Activated effector memory CD4-positive, alpha-beta T cell treated with Interleukin-2 at 50 U/mL for 16 hours (primary cell): ENCODE data around the gene TRAPPC14.

ENCODE experiments used
- DNase-seq: peaks from one replicate; pipeline ENCODE4 v3.0.0-alpha.2; 2020

TRAPPC14 gene

GRCh38 chr7:100171840-100172239 is 13.3 kb upstream of the TRAPPC14 start:
- DNase-seq, result no peak

DNA sequence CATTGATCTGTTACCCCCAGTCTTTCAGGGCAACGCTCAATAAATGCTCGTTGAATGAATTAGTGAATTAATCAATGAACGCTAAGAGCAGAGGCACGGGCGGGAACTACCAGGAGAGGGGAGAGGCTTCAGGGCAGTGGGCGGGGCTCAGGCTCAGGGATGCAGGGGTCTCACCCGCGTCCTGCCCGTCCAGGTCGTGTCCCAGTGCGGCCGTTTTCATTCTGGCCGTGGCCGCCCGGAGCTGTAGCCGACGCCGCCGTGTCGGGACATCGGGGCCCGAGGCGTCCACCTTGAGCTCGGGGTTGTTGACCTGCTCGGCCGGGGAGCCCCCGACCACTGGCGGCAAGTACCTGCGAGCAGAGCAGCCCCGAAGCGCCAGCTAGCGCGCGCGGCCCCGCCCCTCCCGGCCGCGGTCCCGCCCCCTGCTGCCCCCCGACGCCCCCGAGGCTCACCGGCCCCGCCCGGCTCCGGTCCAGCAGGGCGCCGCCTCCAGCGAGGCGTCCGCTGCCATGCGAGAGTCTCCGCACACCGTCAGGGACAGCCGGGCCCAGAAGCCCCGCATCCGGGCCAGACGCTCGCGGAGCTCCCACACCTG is 12.7 kb upstream of the TRAPPC14 start:
- DNase-seq, result no peak

GRCh38 chr7:100170101-100170897 is 11.8 kb upstream of the TRAPPC14 start:
- no peak for DNase-seq

GRCh38 chr7:100169147-100169850 is 10.8 kb upstream of the TRAPPC14 start:
- DNase-seq, result no peak

DNA sequence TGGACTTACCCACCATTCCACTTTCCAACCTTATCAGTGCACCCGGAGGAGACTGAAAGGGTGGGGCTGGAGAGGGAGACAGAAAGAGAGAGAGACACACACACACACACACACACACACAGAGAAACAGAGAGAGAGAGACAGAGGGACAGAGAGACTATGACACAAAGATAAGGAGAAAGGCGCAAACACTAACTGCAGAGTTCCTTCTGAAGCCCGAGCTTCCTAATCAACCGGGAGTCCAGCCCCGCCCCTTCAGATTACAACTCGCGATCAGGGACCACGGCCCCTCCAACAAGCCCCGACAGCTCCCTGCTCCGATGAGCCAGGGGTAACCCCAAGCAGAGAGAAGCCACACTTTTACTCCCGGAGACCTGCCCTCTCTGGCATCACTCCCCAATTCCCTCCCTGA is 9.4 kb upstream of the TRAPPC14 start:
- DNase-seq, result no peak

DNA sequence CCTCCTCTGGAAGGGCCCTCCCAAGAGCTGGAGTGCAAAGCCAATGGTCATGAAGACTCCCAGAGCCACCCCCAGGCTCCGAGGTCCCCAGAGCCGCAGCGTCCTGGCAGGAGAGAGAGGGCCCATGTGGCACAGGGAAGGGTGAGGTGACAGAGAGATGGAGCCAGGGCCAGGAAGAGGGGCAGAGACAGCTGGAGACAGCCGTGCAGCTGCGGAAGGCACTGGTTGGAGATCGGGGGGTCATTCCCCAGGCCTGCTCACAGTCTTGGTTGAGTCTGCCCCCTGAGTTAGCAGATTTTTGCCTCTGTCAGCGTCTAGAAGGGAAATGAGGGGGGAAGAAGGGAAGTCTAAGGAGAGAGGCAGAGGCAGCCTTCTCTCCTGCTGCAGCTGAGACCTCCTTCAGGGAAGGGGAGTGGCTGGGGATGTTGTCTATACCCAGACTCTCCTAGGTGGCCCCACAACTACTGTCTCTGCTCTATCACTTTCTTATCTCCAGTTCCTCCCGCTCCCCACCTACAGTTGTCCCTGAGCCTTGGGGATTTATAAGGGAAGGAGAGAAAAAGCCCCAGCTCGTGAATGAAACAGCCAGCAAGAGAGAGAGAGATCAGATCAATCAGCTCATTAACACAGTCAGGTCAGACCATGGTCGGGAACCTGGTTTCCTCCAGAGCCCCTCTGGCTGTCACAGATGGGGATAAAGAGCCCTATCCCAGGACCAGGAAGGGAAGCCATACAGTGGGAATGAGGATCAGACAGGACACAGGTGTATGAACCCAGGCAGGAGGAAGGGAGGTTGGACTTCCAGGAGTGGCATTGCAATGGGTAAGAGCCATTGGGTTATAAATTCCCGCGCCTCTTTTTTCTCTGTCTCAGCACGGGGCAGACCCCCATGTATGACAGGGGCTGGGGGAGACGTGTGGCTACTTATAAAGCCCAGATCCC is 8.7 kb upstream of the TRAPPC14 start:
- DNase-seq, result no peak

DNA sequence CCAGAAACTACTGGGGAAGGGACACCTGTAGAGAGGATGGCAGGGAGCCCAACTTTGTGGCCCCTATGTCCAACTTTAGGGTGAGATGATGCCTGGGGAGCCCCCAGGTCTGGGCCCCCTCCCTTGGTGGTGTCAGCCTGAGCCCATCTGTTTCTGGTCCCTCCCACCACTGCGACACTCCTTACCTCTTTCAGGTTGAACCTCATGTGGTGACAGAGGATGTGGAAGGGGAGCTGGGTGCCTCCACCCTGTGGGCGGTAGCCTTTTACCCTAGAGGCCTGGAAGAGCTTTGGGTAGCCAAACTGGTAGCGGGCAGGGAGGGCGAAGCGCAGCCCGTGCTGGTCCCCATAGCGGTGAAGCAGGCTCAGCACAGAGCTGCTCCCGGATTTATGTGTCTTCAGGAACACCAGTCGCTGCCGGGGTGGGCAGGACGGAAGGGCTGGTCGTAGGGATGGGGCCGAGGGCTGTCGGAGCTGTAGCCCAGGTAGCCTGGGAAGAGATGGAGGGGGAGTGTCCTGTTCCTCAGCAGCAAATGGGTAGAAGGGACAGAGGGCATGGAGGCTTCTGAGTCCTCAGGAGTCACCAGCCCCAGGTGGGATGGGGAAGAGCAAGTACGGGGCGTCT is 7.9 kb upstream of the TRAPPC14 start:
- DNase-seq, result peak; percentile 36

GRCh38 chr7:100163871-100164270 is 5.3 kb upstream of the TRAPPC14 start:
- no peak for DNase-seq

DNA sequence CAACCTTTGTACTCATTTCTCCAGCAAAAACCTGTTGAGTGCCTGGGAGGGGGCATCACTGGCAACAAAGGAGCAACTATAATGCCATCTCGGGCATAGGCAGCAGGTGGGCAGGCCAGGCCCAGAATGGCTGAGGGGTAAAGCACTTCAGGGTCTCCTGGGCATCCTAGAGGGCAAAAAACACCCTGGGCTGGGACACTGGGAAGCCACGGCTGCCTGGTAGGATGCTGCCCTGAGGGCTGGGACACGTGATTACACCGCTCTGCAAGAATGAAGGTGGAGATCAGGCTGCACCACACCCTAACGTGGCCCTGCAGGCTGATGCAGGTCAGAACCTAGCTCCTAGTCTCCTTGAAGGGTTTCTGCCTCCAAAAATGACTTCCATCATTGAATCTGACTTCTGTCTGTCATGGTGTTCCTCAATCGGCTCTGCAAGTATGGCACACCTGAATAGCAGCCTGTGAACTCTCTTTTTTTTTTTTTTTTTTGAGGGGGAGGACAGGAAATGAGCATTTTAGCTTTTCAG is 4.5 kb upstream of the TRAPPC14 start:
- no peak for DNase-seq

DNA sequence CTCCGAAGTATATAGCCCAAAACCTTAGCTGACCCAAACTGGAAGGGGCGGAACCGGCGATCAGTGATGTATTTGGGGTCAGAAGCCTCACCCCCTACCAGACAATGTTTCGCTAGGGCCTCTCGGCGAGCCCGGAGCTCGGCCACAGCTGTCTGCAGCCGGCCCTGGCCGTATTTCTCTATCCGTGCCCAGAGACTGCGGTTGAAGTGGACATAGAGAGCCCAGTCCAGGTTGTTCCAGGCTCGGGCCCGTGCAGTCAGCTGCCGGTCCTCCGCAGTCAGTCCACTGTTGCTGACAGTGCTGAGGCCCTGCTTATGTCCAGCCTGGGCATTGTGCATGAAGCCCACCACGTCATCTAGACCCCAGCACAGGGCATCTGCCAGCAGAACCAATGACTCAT is 1.5 kb upstream of the TRAPPC14 start:
- no peak for DNase-seq

DNA sequence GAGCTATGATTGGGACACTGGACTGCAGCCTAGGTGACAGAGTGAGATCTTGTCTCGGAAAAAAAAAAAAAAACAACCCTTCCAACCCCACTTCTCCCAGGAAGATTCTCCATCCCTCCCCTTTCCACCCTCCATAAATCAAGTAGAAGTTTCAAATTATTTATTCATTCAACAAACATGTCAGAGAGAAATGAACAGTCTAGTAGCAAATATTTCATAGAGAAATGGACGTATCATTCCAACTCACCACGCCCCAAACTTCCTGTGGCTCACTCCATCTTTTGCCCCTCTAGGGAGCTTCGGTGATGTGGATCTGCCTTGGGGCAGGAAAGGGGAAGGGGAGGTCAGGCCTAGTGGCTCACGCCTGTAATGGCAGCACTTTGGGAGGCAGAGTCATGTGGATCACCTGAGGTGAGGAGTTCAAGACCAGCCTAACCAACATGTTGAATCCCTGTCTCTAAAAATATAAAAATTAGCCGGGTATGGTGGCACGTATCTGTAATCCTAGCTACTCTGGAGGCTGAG is 638 bp upstream of the TRAPPC14 start:
- no peak for DNase-seq

DNA sequence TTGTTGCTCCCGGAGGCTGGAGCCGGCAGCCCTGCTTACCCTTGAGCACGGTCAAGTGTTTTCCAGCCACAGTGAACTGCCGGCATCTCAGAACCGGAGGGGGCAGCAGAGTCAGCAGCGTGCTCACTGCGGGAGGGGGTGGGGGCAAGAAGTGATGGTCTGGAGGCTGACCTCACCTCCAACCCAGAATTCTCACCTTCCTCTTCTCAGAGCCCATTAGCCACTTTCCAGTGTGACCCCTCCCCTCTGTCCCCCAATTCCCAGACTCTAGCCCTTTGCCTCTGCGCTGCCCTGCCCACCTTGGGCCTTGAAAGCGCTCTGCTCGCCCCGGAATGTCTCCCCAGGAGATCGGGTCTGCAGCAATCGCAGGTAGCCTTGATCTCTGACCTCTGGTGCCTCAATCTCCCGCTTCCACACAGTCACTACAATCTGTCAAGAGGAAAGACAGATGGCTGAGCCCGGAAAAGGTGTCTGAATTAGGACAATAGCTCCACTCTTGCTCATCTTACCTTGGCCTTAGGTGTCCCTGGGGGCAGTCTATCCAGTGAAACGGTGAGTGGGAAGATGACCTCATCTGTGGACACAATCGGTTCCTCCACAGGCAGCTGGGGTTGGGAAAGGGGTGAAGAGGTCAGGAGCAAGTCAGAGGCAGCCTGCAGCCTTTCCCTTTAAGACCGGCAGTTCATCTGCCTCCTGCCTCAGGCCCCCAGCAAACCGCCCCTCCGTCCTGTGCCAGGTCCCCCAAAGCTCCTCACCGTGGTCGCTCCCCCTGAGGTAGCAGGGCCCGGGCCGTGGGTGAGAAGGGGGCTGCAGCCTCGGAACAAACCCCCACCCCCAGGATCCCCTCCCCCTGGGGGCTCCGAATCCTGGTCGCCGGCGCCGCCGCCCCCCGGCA is 942 bp downstream of the TRAPPC14 start:
- DNase-seq, result no peak

DNA sequence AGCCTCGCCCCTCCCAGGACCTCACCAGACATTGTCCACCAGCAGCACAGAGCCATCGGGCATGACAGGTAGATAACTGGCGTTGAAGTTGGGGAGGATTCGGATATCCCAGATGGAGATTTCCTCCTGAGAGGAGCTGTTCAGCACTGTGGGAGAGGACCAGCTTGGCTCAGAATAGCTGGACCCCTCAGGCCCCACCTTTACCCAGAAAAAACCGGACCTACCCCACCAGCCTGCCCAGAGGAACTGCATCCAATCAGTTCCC is 1.5 kb downstream of the TRAPPC14 start:
- DNase-seq, result no peak

GRCh38 chr7:100156331-100157068 is 2.0 kb downstream of the TRAPPC14 start:
- DNase-seq, result no peak

GRCh38 chr7:100155553-100156317 is 2.8 kb downstream of the TRAPPC14 start:
- no peak for DNase-seq

DNA sequence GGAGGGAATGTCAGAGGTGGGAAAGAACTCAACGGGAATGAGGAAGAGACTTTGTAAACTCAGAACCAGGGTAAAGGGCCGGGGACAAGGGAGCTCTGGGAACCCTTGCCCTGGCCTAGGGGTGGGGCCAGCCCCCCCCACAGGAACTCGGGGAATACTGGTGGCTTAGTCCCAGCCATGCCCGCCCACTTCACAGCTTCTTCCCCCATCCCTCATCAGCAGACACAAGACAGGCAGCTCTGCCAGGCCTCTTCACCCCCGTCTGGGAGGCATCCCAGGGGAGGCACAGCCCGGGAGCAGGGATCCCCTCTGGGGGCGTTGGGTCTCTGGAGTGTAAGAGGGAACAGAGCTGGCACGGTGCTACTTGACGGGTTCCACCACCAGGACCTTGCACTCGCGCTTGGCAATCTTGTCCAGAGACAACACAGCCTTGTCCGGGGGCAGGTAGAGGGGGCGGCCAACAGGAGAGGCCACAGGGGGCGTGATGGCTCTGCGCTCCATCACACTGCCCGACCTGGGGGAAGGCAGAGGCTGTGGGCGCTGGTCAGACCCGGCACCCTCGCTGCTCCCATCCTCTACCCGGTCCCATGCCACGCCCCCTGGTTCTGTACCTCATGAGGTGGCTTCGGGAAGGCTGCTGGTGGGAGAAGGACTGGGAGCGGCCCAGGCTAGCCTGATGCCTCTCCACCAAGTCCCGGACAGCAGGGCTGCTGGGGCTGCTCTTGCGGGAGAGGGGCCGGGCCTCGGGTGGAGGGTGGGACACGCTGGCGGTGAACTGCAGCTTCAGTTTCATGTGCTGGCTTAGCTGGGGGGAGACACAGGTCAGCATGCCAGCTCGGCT is 3.7 kb downstream of the TRAPPC14 start:
- no peak for DNase-seq

GRCh38 chr7:100153708-100154535 is 4.6 kb downstream of the TRAPPC14 start:
- no peak for DNase-seq
